Stimulated activated naive CD8-positive, alpha-beta T cell treated with anti-CD3 and anti-CD28 coated beads, Interleukin-15, amount 100 ng/mL, for 72 hours (primary cell): Measurements from ENCODE around the gene CD180.
"Not testable (repeated sequence)": the region's sequence is repeated elsewhere in the genome, so short reads cannot be mapped to it uniquely, and the experiment has no call there.

Experiments
- ATAC-seq: fragments of 150-1000 bp; cut with Tn5 transposase; 2 replicates; pipeline ENCODE4 v1.10.0; 2021; ENCODE audit warnings: mild to moderate bottlenecking, moderate library complexity
- DNase-seq, 2 donors: peaks; one replicate each; pipeline ENCODE4 v3.0.0; 2021 to 2022
- H3K27ac Mint-ChIP-seq, 2 donors: one replicate each; pipeline ENCODE4 v1.8.0; 2022; ENCODE audit warnings: mild to moderate bottlenecking in 2 of 2, mixed read lengths in 2 of 2, moderate library complexity in 2 of 2
- H3K27me3 Mint-ChIP-seq: one replicate; pipeline ENCODE4 v1.8.0; 2022; ENCODE audit warnings: mixed read lengths
- H3K4me1 Mint-ChIP-seq: one replicate; pipeline ENCODE4 v1.8.0; 2022; ENCODE audit warnings: mild to moderate bottlenecking, mixed read lengths
- H3K4me3 Mint-ChIP-seq, 2 donors: one replicate each; pipeline ENCODE4 v1.8.0; 2022; ENCODE audit warnings: mild to moderate bottlenecking in 2 of 2, mixed read lengths in 2 of 2, moderate library complexity in 1 of 2
- H3K9me3 Mint-ChIP-seq, 2 donors: one replicate each; pipeline ENCODE4 v1.8.0; 2022; ENCODE audit warnings: mixed read lengths in 2 of 2

Gene CD180

GRCh38 chr5:67187006-67187715 lies 9.4 kb downstream of the CD180 start:
- H3K4me3 Mint-ChIP-seq, result no peak overlapping the region
- peaks cover 0 to 4% of the 10 kb centered on the region in 2 donors for H3K9me3 Mint-ChIP-seq
- H3K27me3 Mint-ChIP-seq, result no peaks in the 10 kb centered on the region
- peaks cover 44% of the 10 kb centered on the region for H3K4me1 Mint-ChIP-seq
- no peak for ATAC-seq
- H3K27ac Mint-ChIP-seq, result no peak overlapping the region
- no peak for DNase-seq

DNA sequence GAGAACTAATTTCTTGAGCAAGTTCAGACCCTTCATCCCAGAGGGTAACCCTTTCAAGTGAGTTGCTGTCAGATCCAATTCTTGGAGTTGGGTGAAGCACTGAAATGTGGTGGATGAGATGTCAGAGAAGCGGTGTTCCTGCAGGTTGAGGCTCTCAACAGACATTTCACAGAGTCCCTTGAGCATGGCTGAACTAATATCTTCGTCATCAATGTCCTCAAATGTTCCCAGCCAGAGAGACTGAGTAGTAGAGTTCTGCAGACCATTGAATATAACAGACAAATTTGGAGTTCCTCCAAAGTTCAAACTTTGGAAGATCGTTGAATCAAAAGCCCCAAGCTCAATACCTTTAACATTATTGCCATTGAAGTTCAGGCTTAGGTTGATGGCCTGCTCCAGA lies 12.7 kb downstream of the CD180 start:
- H3K4me3 Mint-ChIP-seq, result no peak overlapping the region
- H3K27ac Mint-ChIP-seq, result no peak overlapping the region
- H3K9me3 Mint-ChIP-seq, result no peaks in the 10 kb centered on the region
- no peaks in the 10 kb centered on the region for H3K27me3 Mint-ChIP-seq
- no peak for DNase-seq
- H3K4me1 Mint-ChIP-seq, result peaks cover 65% of the 10 kb centered on the region
- ATAC-seq, result no peak

DNA sequence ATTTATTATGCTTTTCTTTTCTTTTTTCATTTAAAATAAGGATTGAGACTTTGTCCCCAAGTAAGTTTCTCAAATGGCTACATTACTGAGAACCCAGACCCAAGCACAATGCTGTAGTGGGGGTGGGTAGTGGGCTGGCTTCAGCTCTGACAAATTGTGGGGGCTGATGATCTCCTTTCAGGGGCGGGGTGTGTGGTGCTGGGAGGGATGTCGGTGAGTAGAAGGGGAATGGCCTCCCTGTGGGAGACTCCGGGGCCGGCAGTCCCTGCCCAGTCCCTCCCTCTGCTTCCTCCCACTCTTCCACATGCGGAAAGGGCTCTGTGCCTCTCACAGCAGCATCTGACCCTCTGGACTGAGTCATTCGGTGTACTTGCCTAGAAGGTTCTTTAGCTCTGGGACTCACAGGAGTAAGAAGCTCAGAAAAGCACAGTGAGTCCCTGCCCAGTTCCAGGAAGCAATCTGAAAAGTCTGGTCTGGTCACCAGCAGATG lies 14.3 kb downstream of the CD180 start:
- Mint-ChIP-seq H3K27ac (peak overlapping the region in 1 of 2 donors; percentile 40), H3K27me3 (no peaks in the 10 kb centered on the region), H3K9me3 (peaks cover 6 to 12% of the 10 kb centered on the region in 2 donors), H3K4me1 (peaks cover 52% of the 10 kb centered on the region), H3K4me3 (peak overlapping the region; percentile 16 to 29)
- ATAC-seq, result peak; percentile 49
- no peak for DNase-seq

GRCh38 chr5:67181648-67182221 lies 14.9 kb downstream of the CD180 start:
- DNase-seq (no peak), ATAC-seq (peak; percentile 50)
- Mint-ChIP-seq H3K9me3 (peaks cover 12 to 18% of the 10 kb centered on the region in 2 donors), H3K4me1 (peaks cover 45% of the 10 kb centered on the region), H3K27me3 (no peaks in the 10 kb centered on the region), H3K27ac (peak overlapping the region; percentile 16 to 69), H3K4me3 (peak overlapping the region; percentile 29 to 57)

- Mint-ChIP-seq H3K27me3 (no peaks in the 10 kb centered on the region), H3K4me1 (peaks cover 38% of the 10 kb centered on the region), H3K9me3 (peaks cover 18 to 35% of the 10 kb centered on the region in 2 donors), H3K27ac (no peak overlapping the region), H3K4me3 (no peak overlapping the region)
- DNase-seq (no peak), ATAC-seq (no peak)
Measured at GRCh38 chr5:67179697-67180361, 16.8 kb downstream of the CD180 start.

DNA sequence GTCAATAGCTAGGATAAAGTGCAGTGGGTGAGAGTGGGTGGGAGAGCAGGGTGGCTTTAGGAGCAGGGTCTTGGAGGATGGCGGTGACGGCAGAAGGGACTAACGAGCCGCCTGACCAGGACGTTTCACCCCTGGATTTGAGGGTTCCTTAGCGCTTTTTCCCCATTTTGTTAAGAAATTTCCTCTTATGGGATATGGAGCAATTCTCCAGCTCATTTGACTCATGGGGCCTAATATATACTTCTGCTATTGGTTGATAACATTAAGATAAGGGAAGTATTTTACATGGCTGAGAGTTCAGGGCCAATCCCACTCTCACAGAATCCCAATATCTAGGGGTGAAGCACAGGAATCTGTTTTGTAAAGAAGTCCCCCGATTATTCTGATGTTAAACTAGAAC lies 17.6 kb downstream of the CD180 start:
- Mint-ChIP-seq H3K27me3 (no peaks in the 10 kb centered on the region), H3K9me3 (peaks cover 18 to 35% of the 10 kb centered on the region in 2 donors), H3K4me3 (no peak overlapping the region), H3K4me1 (peaks cover 38% of the 10 kb centered on the region), H3K27ac (no peak overlapping the region)
- no peak for DNase-seq
- no peak for ATAC-seq

DNA sequence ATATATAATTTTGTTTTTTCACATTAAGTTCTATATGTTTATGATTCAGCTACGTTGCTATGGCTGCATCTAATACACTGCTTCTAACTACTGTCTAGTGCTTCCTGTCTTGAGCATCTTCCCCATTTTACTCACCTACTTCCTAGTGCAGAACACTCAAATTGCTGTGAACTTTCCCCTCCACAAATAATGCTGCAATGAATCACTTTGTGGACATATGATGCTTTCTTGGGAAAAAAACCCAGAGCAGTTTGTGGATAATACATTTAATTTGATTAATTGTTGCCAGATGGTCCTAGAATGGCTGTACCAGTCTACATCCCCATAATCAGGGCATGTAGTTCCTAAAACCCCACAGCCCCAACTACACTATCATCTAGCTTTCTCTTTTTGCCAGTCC lies 18.5 kb downstream of the CD180 start:
- DNase-seq, result no peak
- Mint-ChIP-seq H3K4me1 (peaks cover 34% of the 10 kb centered on the region), H3K27ac (no peak overlapping the region), H3K4me3 (no peak overlapping the region), H3K27me3 (no peaks in the 10 kb centered on the region), H3K9me3 (peaks cover 18 to 35% of the 10 kb centered on the region in 2 donors)
- ATAC-seq, result no peak

GRCh38 chr5:67176936-67177335 lies 19.7 kb downstream of the CD180 start:
- ATAC-seq (no peak), DNase-seq (no peak)
- Mint-ChIP-seq H3K9me3 (peaks cover 18 to 35% of the 10 kb centered on the region in 2 donors), H3K4me1 (peaks cover 23% of the 10 kb centered on the region), H3K4me3 (no peak overlapping the region), H3K27me3 (no peaks in the 10 kb centered on the region), H3K27ac (no peak overlapping the region)

- ATAC-seq (peak; percentile 74), DNase-seq (no peak)
- H3K27me3 Mint-ChIP-seq, result no peaks in the 10 kb centered on the region
- no peaks in the 10 kb centered on the region for H3K4me1 Mint-ChIP-seq
- no peak overlapping the region for H3K27ac Mint-ChIP-seq
- H3K9me3 Mint-ChIP-seq, result peaks cover 18 to 35% of the 10 kb centered on the region in 2 donors
- no peak overlapping the region for H3K4me3 Mint-ChIP-seq
Measured at GRCh38 chr5:67173959-67174358, 22.6 kb downstream of the CD180 start.

- H3K4me3 Mint-ChIP-seq, H3K4me1 Mint-ChIP-seq, H3K27me3 Mint-ChIP-seq, DNase-seq, ATAC-seq, H3K27ac Mint-ChIP-seq: not testable (repeated sequence)
- H3K9me3 Mint-ChIP-seq, result peaks cover 18 to 31% of the 10 kb centered on the region in 2 donors
Measured at GRCh38 chr5:67173351-67173750, 23.2 kb downstream of the CD180 start.

- H3K27me3 Mint-ChIP-seq, result no peaks in the 10 kb centered on the region
- H3K4me3 Mint-ChIP-seq, result no peak overlapping the region
- H3K27ac Mint-ChIP-seq, result no peak overlapping the region
- H3K9me3 Mint-ChIP-seq, result peaks cover 0 to 7% of the 10 kb centered on the region in 2 donors
- DNase-seq (no peak), ATAC-seq (no peak)
- peaks cover 26% of the 10 kb centered on the region for H3K4me1 Mint-ChIP-seq
Measured at GRCh38 chr5:67170767-67171166, 25.8 kb downstream of the CD180 start.

DNA sequence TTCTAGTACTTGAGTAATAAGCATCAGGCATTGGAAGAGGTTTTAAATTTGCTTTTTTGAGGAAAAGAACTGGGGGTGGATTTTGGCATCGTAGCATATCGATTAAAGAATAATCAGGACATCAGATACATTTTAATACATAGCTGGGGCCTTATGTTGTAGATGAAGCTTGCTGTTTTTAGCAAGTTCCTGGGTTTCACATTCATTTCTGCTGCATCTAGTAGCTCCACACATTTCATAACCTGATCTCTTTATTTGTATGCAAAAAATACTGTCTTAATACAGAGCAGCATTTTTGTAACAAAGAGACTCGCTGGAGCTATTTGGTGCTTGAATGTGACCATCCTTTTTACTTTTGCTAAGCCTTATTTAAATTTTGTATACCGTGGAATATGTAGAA lies 28.5 kb downstream of the CD180 start:
- DNase-seq (no peak), ATAC-seq (no peak)
- no peaks in the 10 kb centered on the region for H3K9me3 Mint-ChIP-seq
- H3K27ac Mint-ChIP-seq, result no peak overlapping the region
- no peaks in the 10 kb centered on the region for H3K27me3 Mint-ChIP-seq
- H3K4me1 Mint-ChIP-seq, result peaks cover 48% of the 10 kb centered on the region
- peak overlapping the region in 1 of 2 donors; percentile 86 for H3K4me3 Mint-ChIP-seq

GRCh38 chr5:67166460-67167285 lies 29.9 kb downstream of the CD180 start:
- Mint-ChIP-seq H3K4me1 (peaks cover 62% of the 10 kb centered on the region), H3K27ac (peak overlapping the region; percentile 95 to 98), H3K9me3 (no peaks in the 10 kb centered on the region), H3K27me3 (no peaks in the 10 kb centered on the region), H3K4me3 (peak overlapping the region; percentile 84 to 86)
- DNase-seq (peak; percentile 53 to 83), ATAC-seq (peak; percentile 78)

- peak; percentile 84 for ATAC-seq
- Mint-ChIP-seq H3K4me1 (peaks cover 71% of the 10 kb centered on the region), H3K27me3 (no peaks in the 10 kb centered on the region)
Measured at GRCh38 chr5:67165526-67166459, 30.8 kb downstream of the CD180 start.

More at GRCh38 chr5:67165526-67166459, 30.8 kb downstream of the CD180 start:
- Mint-ChIP-seq H3K4me3 (peak overlapping the region; percentile 84 to 86), H3K9me3 (no peaks in the 10 kb centered on the region), H3K27ac (peak overlapping the region; percentile 95 to 98)
- DNase-seq, result peak; percentile 81 to 87
